LoVo (cell line): ENCODE results near the gene MMP23B.

Experiments
- DNase-seq: peaks from one replicate; pipeline ENCODE4 v3.0.0-alpha.2; 2016; ENCODE audit warnings: low spot score

The MMP23B gene

GRCh38 chr1:1602968-1603506 is 28.9 kb upstream of the MMP23B start:
- no peak for DNase-seq

DNA sequence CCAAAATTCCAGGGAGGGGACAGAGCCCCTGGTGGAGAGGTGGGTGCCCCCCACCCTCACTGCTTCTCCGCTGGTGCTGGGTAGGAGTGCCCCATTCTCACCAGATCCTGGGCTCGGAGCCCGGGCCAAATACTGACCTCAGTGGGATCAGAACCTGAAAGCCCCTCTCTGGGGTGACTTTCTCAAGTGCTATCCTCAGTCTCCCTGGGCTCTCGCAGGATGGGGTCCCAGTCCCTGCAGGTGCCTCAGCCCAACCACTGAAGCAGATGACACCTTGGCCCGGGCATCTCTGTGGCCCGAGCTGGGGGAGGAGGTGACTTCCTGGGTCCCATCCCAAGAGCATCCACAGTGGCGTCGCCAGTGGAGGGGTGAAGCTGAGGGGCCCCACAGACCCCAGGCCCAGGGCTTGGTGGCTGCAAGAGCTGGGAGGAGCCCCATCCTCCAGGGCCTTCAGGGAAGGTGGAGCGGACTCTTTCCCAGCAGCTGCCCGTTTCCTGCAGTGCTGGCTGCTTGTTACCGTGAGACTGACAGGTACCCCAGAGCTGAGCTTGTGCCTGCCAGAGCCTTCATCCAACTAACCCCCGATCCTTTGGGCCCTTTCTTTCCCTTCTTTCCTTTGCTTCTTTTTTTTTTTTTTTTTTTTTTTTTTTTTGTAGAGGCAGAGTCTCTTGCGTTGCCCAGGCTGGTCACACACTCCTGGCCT is 28.2 kb upstream of the MMP23B start:
- DNase-seq, result no peak

DNA sequence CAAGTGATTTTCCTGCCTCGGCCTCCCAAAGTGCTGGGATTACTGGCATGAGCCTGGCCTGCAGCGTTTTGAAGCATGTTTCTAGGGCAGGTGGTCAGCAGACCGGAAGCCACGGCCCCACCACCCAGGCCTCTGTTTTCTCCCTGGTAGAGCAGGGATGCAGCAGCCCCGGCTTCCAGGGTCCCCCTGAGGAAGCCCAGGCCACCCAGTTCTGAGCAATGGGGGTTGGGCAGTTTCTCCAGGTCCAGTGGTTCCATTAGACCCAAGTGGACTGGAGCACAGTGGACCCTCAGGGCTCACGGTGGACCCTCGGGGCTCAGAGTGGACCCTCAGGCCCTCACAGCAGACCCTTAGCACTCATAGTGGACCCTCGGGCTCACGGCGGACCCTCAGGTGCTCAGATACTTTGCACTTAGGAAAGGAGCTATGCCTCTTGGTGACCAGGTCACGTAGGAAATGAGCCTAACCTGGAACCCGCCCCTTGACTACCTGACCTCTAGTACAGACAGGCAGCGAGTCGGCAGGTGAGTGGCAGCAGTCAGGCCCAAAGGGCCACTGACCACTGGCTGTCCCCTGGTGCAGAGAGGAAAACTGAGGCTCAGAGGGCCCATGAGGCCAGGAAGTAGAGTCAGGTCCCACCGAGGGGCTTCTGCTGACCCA is 27.5 kb upstream of the MMP23B start:
- DNase-seq, result no peak

DNA sequence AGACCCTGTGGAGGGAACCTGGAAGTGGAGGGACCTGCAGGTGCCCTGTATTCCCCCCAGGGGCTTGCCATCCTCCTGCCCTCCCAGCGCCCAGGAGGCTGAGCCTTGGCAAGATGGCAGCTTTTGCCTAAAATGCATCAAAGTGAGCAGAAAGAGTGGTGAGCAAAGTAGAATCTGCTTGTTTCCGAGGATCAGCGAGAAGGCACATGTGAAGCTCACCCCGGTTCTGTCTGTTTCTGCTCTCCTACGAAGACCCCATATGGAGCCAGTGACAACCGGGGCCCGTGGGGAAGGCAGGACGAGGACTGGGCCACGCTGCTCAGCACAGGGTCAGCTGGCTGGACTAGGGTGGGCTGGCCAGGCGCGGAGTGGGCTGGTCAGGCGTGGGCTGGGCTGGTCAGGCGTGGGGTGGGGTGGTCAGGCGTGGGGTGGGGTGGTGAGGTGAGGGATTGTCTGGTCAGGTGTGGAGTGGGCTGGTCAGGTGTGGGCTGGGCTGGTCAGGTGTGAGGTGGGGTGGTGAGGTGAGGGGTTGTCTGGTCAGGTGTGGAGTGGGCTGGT is 26.9 kb upstream of the MMP23B start:
- DNase-seq, result no peak

DNA sequence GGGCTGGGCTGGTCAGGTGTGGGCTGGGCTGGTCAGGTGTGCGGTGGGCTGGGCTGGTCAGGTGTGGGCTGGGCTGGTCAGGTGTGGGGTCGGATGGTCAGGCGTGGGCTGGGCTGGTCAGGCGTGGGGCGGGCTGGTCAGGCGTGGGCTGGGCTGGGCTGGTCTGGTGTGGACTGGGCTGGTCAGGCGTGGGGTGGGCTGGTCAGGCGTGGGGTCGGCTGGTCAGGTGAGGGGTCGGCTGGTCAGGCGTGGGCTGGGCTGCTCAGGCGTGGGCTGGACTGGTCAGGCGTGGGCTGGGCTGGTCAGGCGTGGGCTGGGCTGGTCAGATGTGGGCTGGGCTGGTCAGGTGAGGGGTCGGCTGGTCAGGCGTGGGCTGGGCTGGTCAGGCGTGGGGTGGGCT is 26.2 kb upstream of the MMP23B start:
- DNase-seq, result no peak

DNA sequence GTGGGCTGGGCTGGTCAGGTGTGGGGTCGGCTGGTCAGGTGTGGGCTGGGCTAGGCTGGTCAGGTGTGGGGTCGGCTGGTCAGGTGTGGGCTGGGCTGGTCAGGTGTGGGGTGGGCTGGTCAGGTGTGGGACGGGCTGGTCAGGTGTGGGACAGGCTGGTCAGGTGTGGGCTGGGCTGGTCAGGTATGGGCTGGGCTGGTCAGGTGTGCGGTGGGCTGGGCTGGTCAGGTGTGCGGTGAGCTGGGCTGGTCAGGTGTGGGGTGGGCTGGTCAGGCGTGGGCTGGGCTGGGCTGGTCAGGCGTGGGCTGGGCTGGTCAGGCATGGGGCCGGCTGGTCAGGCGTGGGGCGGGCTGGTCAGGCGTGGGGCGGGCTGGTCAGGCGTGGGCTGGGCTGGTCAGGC is 25.7 kb upstream of the MMP23B start:
- no peak for DNase-seq

DNA sequence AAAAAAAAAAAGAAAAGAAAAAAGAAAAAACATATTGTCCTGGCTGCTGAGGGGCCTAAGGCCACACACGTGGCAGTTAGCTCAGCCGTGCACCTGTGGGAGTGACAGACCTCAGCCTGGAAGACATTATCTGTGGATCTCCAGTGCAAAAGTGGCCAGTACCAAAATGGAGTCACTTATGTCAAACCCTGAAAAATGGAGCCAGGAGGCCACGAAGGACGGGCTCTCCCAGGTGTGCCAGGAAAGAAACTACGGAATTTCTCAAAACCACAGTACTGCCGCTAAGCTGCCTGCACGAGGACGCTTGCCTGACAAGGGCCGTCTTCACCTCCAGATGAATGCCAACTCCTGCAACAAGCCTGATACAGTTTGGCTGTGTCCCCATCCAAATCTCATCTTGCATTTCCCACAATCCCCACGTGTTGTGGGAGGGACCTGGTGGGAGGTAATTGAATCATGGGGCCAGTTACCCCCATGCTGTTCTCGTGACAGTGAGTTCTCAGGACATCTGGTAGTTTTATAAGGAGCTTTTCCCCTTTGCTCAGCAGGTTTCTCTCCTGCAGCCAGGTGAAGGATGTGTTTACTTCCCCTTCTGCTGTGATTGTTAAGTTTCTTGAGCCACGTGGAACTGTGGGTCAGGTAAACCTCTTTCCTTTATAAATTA is 22.0 kb upstream of the MMP23B start:
- no peak for DNase-seq

GRCh38 chr1:1610796-1611195 is 21.2 kb upstream of the MMP23B start:
- DNase-seq, result no peak

- no peak for DNase-seq
These were observed 19.9 kb upstream of the MMP23B start for GRCh38 chr1:1612104-1612400.

DNA sequence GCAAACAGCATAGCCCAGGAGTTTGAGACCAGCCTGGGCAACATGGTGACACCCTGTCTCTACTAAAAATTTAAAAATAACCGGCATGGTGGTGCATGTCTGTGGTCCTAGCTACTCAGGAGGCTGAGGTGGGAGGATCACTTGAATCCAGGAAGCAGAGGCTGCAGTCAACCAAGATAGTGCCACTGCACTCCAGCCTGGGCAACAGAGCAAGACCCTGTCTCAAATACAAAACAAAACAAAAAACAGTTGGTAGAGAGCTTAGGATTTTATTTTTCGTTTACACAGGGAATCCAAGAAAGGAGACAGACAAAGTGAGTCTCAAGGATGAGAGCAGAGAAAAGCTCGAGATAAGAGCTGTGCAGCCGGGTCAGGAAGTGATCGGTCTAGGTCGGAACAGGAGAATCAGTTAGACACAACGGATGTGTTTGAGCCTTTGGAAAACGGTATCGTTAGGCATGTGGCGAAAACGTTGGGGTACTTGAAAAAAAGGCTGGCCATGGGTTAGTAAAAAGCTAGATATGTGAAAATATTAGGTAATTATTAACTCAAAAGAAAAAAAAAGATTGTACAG is 18.4 kb upstream of the MMP23B start:
- DNase-seq, result no peak

DNA sequence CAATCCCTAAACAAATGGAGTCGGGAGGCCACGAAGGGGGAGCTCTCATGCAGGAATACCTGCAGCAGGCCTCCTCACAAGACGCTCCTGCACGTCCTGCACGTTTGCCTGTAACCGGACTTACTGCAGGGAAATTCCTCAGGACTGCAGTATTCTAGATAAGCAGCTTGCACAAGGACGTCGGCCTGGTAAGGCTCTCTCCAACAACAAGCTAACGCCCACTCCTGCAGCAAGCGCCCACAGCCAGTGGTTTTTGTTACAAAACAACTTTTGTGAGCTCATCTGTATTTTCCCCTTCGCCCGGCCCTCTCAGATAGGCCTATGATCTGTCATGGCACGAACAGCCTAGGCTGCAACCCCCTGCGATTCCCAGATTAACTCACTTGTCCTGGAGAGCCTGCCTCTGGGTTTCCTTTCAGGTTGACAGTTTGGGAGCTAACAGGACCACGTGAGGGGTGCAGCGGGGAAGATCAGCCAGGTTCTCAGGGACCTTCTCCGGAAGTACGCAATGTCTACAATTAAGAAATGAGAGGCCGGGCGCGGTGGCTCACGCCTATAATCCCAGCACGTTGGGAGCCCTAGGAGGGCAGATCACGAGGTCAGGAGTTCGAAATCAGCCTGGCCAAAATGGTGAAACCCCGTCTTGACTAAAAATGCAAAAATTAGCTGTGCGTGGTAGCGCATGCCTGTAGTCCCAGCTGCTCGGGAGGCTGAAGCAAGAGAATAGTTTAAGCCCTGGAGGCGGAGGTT is 17.6 kb upstream of the MMP23B start:
- peak; percentile 8 for DNase-seq

GRCh38 chr1:1614954-1615255 is 17.1 kb upstream of the MMP23B start:
- no peak for DNase-seq

- peak; percentile 98 for DNase-seq
These were observed 16.5 kb upstream of the MMP23B start, which contains the start of gene MIB2 for GRCh38 chr1:1615256-1616044. Gene MIB2 (plus strand): TSS chr1:1615500. CDS start chr1:1623453, 7,953 bp downstream.

DNA sequence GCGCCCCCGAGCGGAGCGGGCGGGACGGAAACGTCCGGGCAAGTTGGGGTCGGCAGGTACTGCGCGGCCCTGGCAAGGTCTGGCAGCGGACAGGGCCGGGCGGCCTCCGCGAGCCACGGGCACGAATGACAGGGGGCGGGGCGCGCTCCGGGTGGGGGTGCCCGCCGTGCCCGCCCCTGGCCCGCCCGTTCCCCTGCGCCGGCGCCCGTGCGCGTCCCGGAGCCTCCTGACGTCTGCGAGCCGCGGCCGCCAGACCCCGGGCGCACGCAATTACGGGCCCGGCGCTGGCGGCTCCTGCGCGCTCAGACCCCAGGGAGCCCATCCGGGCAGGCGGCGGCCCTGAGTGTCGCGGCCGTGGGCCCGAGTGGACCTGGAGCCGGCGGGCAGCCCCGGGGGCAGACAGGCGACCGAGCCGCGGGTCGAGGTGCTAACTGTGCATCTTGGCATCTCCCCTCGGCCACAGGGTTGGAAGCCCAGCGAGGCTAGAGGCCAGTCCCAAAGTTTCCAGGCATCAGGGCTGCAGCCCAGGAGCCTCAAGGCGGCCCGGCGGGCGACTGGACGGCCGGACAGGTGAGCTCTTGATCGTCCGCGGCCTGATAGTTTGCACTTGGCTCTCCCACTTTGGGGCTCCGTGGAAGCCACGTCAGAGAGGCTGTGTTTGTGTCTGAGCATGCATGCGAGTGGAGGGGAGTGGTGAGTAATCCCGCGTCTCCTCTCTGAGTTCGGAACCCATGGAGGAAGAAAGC is 15.8 kb upstream of the MMP23B start:
- peak; percentile 38 for DNase-seq

DNA sequence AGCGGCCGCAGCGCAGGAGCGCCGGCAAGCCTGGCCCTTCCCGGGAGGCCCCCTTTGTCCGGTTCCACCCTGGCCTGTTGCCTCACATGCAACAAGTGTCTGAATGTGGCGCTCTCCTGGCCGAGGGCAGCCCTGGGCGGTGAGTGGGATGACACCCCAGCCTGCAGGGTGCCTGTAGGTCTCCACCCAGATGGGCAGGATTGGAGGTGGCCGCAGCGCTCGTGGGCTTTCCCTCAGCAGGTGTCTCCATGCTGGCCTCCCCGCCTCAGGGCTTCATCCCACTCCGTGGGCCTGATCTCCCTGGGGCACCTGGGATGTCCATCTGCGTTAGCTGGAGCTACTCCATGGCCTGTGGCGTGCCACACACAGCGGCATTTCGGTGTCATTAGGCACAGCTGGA is 15.1 kb upstream of the MMP23B start:
- DNase-seq, result no peak

DNA sequence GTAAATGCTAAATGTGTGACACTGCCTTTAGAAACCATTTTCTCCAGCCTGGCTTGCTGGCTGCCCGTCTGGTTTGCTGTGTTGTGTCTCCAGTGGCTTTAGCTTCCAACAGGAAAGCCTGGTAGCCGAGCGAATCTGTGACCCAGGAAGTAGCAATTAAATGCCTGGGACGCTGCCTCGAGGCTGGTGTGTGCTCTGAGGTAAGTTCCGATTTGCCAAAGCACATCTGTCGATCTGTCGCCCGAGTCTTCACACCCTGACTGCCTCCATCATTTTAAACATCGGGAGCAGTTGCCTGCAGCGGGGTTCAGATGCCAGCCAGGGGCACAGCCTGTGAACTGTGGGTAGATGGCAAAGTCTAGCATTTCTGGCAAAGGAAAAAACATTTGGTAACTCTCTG is 14.5 kb upstream of the MMP23B start:
- no peak for DNase-seq

DNA sequence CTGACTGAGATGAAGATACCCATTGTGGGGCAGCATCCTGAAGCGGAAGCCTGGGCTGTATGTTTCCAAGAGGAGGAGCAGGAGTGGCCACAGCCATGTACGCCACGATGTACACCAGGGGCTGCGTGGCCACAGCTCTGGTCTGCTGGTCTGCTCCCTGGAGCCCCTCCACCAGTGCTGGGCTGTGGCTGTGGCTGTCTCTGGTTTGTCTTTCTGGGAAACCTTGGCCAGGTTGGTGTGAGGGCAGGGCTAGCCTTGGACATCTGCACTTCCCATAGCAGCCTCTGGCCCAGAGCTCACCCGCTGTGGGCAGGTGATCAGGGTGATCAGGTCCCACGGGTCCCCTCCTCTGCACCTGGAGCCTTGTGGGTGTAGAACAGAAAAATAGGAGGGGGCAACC is 14.0 kb upstream of the MMP23B start:
- DNase-seq, result no peak

GRCh38 chr1:1618396-1619068 is 13.4 kb upstream of the MMP23B start:
- no peak for DNase-seq

GRCh38 chr1:1619917-1620361 is 12.0 kb upstream of the MMP23B start:
- no peak for DNase-seq
